ENCODE measurements around the gene CHCHD1.
"Not testable (repeated sequence)": the region's sequence is repeated elsewhere in the genome, so short reads cannot be mapped to it uniquely, and the experiment has no call there.

Gene CHCHD1

DNA sequence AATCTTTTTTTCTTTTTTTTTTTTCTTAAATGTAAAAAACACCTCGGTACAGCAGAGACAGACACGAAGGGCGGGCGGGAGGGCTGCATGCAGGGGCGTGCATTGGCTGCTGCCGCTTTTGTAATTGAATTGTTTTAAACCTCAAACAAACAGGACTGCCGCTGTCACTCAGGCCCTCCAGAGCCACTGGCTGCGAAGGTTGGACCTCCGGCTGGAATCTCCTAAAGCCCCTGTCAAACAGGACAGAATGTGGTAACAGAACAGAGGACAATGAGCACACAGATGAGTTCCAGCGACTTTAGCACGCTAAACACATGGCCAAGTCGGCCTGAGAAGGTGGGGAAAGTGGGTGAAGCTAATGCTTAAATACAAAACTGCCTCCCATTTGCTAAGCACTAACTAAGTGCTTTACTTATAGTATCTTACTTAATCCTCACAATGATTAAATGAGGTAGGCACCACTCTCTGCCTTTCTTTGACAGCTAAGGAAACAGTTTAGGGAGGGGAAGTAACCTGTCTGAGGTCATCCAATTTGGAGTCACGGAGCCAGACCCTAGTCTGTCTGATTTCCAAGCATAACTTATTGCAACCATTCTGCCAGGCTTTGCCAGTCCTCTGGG is 32.5 kb downstream of the CHCHD1 start:
- DNase-seq = no peak

DNA sequence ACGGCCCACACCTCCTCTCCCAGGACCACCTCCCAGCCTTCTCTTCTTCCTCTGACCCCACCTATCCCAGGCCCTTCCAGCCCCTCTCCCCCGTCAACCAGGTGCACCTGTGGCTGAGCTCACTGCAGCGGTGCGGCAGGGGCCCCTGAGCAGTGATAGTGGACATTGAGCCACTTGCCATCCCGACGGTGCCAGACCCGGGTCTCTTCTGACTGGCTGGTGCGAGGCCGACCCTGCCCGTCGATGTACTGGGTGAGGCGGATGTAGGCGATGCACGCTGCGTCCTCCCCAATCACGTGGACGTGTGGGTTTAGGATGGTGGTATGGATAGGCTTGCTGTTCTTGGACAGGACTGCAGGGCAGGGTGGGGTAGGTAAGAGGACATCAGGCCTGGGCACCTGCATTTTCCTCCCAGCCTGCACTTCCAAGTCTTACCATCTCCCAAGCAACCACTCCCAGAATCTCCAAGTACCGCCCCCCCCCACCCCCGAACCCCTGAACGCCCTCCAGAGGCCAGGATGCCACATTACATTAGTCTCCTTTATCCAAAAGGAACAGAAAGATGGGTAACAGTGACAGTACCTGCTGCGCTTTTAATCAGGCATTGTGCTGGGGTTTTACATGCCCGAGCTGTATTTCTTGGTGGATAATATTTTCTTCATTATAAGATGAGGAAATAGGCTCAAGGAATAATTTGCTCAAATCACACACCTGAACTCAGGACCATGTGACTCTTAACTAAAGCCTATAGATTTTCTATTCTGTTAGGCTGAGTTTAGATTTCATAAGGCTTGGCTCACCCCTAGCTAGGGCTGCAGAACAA is 33.3 kb downstream of the CHCHD1 start:
- DNase-seq = no peak

DNA sequence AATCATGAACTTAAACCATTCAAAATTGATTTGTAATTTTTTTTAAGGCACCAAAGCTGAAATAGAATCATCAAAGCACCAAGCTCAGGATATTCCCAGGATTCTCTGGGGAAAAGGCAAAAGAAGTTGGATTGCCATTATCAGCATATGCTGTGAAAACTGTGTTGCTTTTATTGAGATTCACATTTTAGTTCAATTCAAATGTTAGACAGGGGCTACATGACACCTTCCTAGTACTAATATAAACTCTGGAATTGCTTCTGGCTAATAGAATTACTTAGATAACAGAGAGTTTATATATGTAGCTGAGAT is 33.8 kb downstream of the CHCHD1 start:
- DNase-seq = no peak

DNA sequence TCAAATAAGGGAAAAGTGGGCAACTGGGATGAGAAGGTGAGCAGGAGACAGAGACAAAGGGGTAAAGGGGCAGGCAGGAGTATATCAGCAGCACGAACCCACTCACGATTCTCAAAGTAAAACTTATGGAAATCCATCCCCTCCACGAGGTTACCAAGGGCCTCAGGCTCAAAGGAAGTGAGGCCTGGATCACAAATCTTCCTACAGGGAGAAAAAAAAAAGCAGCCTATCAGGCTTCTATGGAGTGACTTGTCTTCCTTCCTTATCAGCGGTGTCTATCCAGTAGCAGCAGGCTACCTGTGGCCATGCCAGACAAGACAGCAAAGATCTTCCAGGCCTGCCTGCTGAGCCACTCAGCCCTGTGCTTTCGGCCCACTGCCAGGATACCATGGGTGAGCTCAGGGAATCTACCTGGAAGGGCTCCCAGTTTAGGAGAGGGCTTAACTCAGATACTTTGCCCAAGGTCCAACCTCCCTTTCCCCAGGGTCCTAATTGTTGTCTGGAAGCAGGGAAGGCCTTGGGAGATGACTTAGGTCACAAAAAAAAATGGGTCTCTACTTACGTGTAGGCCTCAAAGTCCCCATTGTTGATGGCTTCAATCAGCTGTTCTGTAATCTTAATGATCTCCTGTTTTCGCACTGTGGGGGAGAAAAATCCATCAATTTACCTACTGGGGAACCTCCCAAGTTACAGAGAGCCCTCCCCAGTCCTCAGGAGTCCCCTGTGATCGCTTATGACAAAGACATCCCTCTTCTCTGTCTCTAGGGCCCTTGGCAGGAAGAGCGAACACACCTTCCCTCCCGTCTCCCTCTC is 35.3 kb downstream of the CHCHD1 start:
- DNase-seq = no peak

DNA sequence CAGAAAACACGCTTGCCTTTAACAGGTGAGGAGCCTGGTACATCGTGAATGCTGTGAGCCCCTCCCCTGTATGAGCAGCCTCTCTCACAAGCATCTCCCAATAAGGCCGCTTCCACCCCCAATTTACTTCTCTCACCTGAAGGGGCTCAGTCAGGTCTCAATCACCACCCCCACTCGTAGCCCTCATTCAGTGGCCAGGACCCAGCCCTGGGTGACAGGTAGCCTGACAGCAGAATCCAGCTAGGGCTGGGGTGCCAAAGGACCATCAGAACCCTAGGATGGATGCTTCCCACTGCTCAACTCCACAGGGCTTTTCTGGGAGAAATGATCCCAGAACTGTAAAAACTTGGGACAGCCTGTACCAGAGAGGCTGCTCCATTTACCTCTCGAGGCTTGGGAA is 36.0 kb downstream of the CHCHD1 start:
- no peak for DNase-seq

DNA sequence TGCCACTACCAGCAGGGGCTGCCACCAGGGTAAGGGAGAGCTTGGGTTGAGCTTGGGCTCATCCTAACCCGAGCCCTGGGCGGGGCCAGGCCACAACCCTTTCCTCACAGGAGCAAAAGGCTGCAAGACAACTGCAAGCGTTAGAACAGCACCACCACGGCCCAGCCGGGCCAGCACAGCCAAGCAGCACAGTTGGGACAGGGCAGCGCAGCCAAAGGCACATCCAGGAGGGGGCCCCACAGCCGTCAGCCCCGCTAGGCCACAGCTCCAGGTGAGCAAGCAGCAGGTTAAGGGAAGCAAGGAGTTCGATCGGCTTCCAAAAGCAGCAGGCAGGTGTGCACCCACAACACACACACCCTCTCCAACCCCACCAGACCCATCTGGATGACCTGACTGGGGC is 36.6 kb downstream of the CHCHD1 start:
- DNase-seq = no peak

DNA sequence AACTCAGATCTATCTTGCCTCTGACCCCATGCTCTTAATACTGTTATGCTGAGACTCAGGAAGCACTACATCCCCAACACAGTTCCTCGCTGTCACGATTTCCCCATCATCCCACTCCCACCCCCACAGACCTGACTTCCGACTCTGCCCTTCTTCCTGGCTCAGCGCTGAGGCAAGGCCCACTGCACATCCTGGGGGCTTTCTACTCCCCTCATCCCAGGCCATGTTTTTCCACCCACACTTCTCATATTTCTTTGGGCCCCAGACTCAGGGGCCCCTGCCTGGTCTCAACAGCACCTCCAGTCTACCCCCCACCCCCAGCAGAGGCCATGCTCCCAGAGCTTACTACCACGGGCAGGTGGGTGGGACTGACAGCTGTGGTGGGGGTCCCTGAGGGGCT is 37.2 kb downstream of the CHCHD1 start:
- no peak for DNase-seq

DNA sequence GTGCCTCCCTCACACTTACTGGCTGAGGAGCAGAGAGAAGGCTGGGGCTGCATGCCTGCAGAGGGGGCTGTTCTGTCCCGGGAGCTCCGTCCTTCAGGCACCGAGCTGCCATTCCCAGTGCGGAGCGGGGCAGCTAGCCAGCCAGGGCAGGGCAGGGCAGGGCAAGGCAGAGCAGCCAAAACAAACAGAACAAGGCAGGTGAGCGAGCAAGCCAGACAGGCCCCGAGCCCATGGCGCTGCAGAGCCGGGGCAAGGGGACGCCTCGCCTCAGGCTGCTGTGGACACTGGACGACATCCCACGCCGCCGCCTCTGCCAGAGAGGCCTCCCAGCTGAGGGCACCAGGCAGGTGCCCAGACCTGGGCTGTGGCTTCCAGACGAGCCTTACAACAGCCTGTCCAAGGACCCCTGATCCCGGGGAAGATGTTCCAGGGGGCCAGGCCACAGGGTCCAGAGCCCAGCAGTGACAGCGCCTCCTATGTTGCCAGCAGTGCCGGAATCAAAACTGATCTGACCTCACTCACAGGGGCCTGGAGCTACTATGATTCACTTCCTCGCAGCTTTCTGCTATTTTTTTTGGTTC is 37.8 kb downstream of the CHCHD1 start:
- peak; percentile 19 for DNase-seq

DNA sequence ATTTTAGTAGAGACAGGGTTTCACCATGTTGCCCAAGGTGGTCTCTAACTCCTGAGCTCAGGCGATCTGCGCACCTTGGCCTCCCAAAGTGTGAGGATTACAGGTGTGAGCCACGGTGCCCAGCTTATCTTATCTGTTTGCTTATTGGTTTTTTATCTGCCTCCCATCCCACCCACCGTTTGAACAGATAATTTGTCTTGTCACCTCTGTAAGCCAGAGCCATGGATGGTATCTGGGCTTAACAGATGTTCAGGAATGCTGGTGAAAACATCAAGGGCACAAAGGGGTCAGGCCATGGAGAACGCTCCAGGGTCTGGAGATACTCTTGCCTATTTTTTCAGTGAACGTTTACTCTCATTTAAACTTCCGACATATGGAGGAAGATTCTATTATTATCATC is 41.5 kb downstream of the CHCHD1 start:
- no peak for DNase-seq

DNA sequence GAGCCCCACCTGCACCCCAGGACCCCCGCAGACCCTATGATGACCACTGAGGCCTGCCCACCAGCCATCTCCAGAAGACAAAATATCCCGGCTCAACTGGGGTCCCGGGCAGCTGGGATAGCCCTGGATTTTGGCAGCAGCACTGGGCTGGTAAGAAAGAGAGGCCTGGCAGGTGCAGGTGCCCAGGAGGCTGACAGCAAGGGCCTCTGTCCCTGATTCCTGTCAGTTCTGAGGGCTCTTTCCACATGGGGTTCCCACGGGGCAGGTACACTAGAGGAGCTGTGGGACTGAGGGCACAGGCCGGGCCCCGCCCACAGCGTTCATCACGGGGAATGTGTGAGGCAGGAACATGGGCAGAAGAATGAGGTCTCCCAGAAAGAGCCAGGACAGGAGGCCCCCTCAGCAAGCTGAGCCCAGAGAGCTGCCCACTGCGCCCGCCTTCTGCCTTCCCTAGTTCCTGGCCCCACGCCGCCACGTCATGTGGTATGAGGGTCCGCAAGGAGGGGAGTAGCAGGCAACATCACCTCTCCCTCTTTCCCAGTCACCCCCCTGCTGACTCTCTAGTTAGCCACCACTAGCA is 42.4 kb downstream of the CHCHD1 start:
- DNase-seq = no peak

DNA sequence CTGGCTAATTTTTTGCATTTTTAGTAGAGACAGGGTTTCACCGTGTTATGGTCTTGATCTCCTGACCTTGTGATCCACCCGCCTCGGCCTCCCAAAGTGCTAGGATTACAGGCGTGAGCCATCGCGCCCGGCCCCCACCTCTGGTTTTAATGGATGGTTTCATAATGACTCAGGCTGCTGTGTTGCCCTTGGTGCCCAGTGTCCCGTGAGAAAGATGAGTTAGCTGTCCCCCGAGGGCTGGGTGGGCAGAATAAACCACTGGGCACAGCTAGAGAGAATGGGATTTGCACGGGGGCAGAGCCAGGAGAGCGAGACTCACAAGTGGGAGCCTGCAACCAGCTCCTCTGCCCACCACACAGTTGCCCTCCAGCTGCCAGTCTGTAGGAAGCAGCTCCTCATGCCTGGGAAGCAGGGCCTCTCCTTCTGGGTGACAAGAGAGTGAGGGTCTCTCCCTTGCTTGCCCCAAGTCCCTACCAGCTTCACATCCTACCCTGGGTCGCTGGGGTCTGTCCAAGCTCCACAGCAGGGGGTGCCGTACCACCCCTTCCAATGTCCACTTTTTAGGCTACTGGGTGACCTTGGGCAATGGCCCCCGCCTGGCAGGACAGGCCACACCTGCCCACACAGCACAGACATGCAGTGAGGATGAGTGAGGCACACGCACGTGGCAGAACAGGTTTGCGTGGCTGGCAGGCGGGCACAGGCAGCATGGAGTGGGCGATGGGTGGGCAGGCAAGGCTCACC is 45.7 kb downstream of the CHCHD1 start:
- no peak for DNase-seq

DNA sequence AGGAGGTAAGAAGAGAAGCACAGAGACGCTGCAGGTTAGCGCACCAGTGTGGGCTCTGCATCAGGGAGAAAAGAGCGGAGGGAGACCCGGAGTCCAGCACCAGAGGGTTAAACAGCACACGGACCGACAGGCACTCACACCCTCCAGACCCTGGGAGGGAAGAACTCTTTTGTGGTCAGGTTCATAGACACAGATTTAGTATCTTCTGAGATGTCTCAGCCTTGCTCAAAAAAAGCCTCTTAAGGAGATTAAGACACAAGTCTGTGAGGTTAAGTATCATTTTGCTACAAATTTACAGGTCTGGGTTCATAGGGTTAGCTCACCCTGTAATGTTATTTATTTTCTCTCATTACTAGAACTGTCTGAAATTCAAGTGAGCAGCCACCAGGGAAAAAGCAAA is 46.3 kb downstream of the CHCHD1 start:
- no peak for DNase-seq

DNA sequence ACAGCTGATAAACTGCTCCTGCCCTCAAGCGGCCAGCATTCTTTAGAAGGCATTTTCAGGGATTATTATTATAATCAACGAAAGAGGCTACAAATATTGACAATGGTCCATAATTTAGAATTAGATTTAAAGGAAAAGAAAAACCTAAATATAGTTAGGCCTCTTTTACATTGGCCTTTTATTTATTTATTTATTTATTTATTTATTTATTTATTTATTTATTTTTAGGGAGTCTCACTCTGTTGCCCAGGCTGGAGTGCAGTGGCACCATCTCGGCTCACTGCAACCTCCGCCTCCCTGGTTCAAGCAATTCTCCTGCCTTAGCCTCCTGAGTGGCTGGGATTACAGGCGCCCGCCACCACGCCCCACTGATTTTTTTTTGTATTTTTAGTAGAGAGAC is 47.2 kb downstream of the CHCHD1 start:
- not testable (repeated sequence) for DNase-seq
